GM12874 (cell line): ENCODE data around the gene C1orf56.

Experiments used
- TF ChIP-seq, protein P1 (sequence below): IDR thresholded peaks from 2 replicates; pipeline ENCODE4 v1.5.1; 2011; ENCODE audit warnings: low read depth, mild to moderate bottlenecking, control low read depth, low read length, moderate library complexity; ENCODE audit not compliant: insufficient read depth

C1orf56 gene, protein sequence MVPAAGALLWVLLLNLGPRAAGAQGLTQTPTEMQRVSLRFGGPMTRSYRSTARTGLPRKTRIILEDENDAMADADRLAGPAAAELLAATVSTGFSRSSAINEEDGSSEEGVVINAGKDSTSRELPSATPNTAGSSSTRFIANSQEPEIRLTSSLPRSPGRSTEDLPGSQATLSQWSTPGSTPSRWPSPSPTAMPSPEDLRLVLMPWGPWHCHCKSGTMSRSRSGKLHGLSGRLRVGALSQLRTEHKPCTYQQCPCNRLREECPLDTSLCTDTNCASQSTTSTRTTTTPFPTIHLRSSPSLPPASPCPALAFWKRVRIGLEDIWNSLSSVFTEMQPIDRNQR

DNA sequence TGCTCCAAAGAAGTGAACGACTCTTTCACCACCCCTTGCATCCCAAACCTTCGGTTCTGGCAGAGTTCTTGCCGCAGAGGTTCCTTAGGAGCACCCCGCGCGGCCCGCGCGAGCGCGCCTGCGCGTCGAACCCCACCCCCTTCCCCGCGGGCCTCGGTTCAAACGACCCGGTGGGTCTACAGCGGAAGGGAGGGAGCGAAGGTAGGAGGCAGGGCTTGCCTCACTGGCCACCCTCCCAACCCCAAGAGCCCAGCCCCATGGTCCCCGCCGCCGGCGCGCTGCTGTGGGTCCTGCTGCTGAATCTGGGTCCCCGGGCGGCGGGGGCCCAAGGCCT, at the start of gene C1orf56:
C1orf56 (plus strand) TSS at position 161 of the 334 bp plus-strand sequence; CDS start at position 258, 97 bp downstream.
- TF ChIP-seq, protein P1, sequence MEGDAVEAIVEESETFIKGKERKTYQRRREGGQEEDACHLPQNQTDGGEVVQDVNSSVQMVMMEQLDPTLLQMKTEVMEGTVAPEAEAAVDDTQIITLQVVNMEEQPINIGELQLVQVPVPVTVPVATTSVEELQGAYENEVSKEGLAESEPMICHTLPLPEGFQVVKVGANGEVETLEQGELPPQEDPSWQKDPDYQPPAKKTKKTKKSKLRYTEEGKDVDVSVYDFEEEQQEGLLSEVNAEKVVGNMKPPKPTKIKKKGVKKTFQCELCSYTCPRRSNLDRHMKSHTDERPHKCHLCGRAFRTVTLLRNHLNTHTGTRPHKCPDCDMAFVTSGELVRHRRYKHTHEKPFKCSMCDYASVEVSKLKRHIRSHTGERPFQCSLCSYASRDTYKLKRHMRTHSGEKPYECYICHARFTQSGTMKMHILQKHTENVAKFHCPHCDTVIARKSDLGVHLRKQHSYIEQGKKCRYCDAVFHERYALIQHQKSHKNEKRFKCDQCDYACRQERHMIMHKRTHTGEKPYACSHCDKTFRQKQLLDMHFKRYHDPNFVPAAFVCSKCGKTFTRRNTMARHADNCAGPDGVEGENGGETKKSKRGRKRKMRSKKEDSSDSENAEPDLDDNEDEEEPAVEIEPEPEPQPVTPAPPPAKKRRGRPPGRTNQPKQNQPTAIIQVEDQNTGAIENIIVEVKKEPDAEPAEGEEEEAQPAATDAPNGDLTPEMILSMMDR, result no peak

DNA sequence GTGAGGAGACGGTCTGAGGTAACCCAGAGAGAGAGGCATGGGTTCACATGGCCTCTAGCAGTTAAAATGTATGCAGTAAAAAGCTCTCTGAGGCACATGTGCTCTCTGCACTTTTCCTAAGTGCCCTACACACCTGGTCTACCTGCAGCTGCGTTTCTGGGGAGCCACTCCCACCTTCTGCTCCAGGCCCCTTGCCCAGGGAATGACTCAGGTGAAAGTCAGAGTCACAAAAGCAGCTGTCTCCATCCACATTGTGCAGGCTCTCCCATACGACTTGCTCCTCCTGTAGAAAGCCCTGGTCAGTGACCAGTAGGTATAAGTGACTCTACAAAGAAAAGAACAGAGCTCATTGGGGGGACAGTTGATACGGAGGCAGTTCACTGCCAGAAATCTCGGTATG, 49.6 kb upstream of the C1orf56 start:
- TF ChIP-seq, protein P1, result no peak

DNA sequence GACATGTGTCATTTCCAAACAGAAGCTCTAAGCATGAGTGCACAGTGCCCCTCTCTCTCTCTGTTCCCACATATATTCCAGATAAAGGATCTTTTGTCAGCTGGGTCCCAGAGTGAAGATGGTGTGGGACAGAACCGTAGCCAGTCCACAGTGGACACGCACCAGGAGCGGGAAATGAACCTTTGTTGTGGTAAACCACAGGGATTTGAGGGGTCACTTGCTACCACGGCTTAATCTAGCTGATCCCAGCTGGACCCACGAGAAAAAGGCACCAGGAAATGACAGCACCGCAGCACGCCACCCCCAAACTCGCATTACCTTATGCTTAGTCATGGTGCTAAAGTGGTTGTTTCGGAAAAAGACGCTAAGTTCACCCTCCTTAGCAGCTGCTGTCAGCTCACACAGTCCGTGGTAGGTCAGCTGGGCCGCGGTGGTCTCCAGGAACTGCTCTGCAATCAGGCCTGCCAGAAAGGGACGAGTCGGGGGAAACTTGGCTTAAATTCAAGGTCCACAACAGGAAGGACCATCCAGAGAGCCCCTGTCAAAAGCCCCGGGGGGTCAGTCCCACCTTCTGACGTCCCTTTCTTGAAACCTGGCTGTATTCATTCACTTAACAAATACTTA, 48.4 kb upstream of the C1orf56 start:
- TF ChIP-seq, protein P1, result no peak

DNA sequence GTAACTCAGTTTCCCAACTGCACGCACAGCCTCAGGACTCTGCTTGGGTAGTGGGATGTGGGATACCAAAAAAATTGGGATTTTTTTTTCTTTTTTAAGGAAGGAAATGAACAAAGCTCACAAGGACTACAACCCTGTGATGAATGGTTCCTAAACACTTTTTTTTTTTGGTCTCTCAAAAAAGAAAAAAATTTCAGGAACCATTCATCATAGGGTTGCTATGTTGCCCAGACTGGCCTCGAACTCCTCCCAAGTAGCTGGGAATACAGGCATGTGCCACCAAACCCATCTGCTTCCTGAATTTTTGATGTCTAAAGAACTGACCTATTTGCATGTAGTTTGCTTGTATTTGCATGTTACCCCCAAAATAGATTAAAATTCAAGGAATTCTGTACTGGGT, 47.6 kb upstream of the C1orf56 start:
- TF ChIP-seq, protein P1, result no peak

GRCh38 chr1:151000408-151000807, 47.1 kb upstream of the C1orf56 start:
- TF ChIP-seq, protein P1, result no peak

GRCh38 chr1:151001602-151002001, 45.9 kb upstream of the C1orf56 start:
- TF ChIP-seq, protein P1, result no peak

- TF ChIP-seq, protein P1, result no peak
Observed at GRCh38 chr1:151002051-151002450, 45.5 kb upstream of the C1orf56 start.
